DND-41 (cell line): Measurements from ENCODE around the gene CYP46A1.

Experiments used
- ATAC-seq: fragments of 200-7000 bp; cut with Tn5 transposase; 3 replicates; pipeline ENCODE4 v1.9.1; 2021; ENCODE audit warnings: low read depth; ENCODE audit not compliant: insufficient read depth
- DNase-seq: peaks from one replicate; pipeline ENCODE4 v3.0.0-alpha.2; 2020
- H2AFZ ChIP-seq: 2 replicates; pipeline ENCODE4 v1.6.0; 2012; ENCODE audit warnings: low read depth, low read length
- H3K27ac ChIP-seq: 2 replicates; pipeline ENCODE4 v1.5.1; 2012; ENCODE audit warnings: low read length, inconsistent platforms
- H3K27me3 ChIP-seq: fragments of 200-600 bp; sonication (generic); 2 replicates; pipeline ENCODE4 v1.6.0; 2012; ENCODE audit warnings: low read length, mild to moderate bottlenecking, inconsistent platforms; ENCODE audit not compliant: insufficient read depth, poor library complexity
- H3K36me3 ChIP-seq: 2 replicates; pipeline ENCODE4 v1.5.1; 2012; ENCODE audit warnings: low read length, inconsistent platforms; ENCODE audit not compliant: insufficient read depth
- H3K4me1 ChIP-seq: 2 replicates; pipeline ENCODE4 v1.5.1; 2012; ENCODE audit warnings: mild to moderate bottlenecking, low read length; ENCODE audit not compliant: insufficient read depth
- H3K4me2 ChIP-seq: 2 replicates; pipeline ENCODE4 v1.6.0; 2012; ENCODE audit warnings: mild to moderate bottlenecking, moderate library complexity, low read length, inconsistent platforms; ENCODE audit not compliant: insufficient read depth
- H3K4me3 ChIP-seq, 2 experiments: fragments of 200-600 bp in 1 of 2; shearing (Covaris generic) in 1 of 2; 2 replicates each; pipeline ENCODE4 v1.5.1; 2012 to 2016; ENCODE audit warnings: inconsistent platforms in 2 of 2, low read length in 2 of 2, mild to moderate bottlenecking in 2 of 2, low read depth in 1 of 2, moderate library complexity in 1 of 2
- H3K79me2 ChIP-seq: 2 replicates; pipeline ENCODE4 v1.6.0; 2012; ENCODE audit warnings: low read length, inconsistent platforms; ENCODE audit not compliant: insufficient read depth
- H3K9ac ChIP-seq: 2 replicates; pipeline ENCODE4 v1.6.0; 2012; ENCODE audit warnings: low read depth, mild to moderate bottlenecking, inconsistent platforms, low read length, moderate library complexity
- H3K9me3 ChIP-seq: 2 replicates; pipeline ENCODE4 v1.5.1; 2012; ENCODE audit warnings: low read length, moderate library complexity, mild to moderate bottlenecking, inconsistent platforms; ENCODE audit not compliant: insufficient read depth, severe bottlenecking
- H4K20me1 ChIP-seq: 2 replicates; pipeline ENCODE4 v1.6.0; 2012; ENCODE audit warnings: low read length; ENCODE audit not compliant: insufficient read depth
- CTCF ChIP-seq: IDR thresholded peaks from 2 replicates; pipeline ENCODE4 v1.5.1; 2012; ENCODE audit warnings: borderline replicate concordance, low read length, moderate library complexity, mild to moderate bottlenecking; ENCODE audit not compliant: poor library complexity, severe bottlenecking; ENCODE audit errors: extremely low read depth
- EZH2 ChIP-seq: IDR thresholded peaks from 3 replicates; pipeline ENCODE4 v1.6.1; 2012; ENCODE audit warnings: borderline replicate concordance, low read depth, mild to moderate bottlenecking, moderate library complexity, low read length, inconsistent platforms; ENCODE audit not compliant: severe bottlenecking

CYP46A1 gene

GRCh38 chr14:99769123-99769522 lies 85.0 kb downstream of the CYP46A1 start:
- ATAC-seq = no peak
- DNase-seq = no peak
- 0 out of 2 replicates have a peak, but pooled peaks cover 2% of the 10 kb centered on the region for H4K20me1 ChIP-seq
- no peaks in the 10 kb centered on the region for H3K36me3 ChIP-seq
- no peak overlapping the region for H3K27ac ChIP-seq
- no peaks in the 10 kb centered on the region for H3K9me3 ChIP-seq
- H3K4me3 ChIP-seq = no peak overlapping the region
- H3K4me2 ChIP-seq = no peak overlapping the region
- H3K4me1 ChIP-seq = no peaks in the 10 kb centered on the region
- H3K27me3 ChIP-seq = peaks cover 13% of the 10 kb centered on the region
- H3K9ac ChIP-seq = no peak overlapping the region
- TF ChIP-seq EZH2 = no peak
- no peak for TF ChIP-seq CTCF
- no peaks in the 10 kb centered on the region for H3K79me2 ChIP-seq
- H2AFZ ChIP-seq = no peak overlapping the region

- no peaks in the 10 kb centered on the region for H3K9me3 ChIP-seq
- DNase-seq (no peak), ATAC-seq (no peak)
- H3K27ac ChIP-seq = no peak overlapping the region
- peaks cover 8% of the 10 kb centered on the region for H3K27me3 ChIP-seq
- no peak overlapping the region for H3K4me3 ChIP-seq
- no peak overlapping the region for H3K4me2 ChIP-seq
- H2AFZ ChIP-seq = no peak overlapping the region
- no peaks in the 10 kb centered on the region for H3K79me2 ChIP-seq
- no peaks in the 10 kb centered on the region for H3K4me1 ChIP-seq
- no peaks in the 10 kb centered on the region for H3K36me3 ChIP-seq
- no peak for TF ChIP-seq EZH2
- TF ChIP-seq CTCF = no peak
- H3K9ac ChIP-seq = no peak overlapping the region
- 0 out of 2 replicates have a peak, but pooled peaks cover 3% of the 10 kb centered on the region for H4K20me1 ChIP-seq
Measured at GRCh38 chr14:99769799-99770198, 85.7 kb downstream of the CYP46A1 start.

- Histone ChIP-seq H3K4me2 (no peak overlapping the region), H2AFZ (no peak overlapping the region), H3K9ac (no peak overlapping the region), H3K36me3 (no peaks in the 10 kb centered on the region), H3K4me1 (no peaks in the 10 kb centered on the region), H3K27ac (no peak overlapping the region), H3K27me3 (peaks cover 15% of the 10 kb centered on the region), H3K4me3 (no peak overlapping the region), H4K20me1 (0 out of 2 replicates have a peak, but pooled peaks cover 3% of the 10 kb centered on the region), H3K9me3 (no peaks in the 10 kb centered on the region), H3K79me2 (no peaks in the 10 kb centered on the region)
- ATAC-seq = no peak
- DNase-seq = no peak
- no peak for TF ChIP-seq CTCF
- no peak for TF ChIP-seq EZH2
Measured at GRCh38 chr14:99772371-99773283, 88.5 kb downstream of the CYP46A1 start.
